Trophoblast cell (in vitro differentiated cells and primary cell): ENCODE results near the gene PRPH2.
A peak's percentile ranks its signal among the peaks of the same experiment; 100 is the strongest.

Source experiments
- DNase-seq, 2 donors: peaks; one replicate each; pipeline ENCODE4 v3.0.0-alpha.2; 2016
- H2AFZ ChIP-seq: 2 replicates; pipeline ENCODE4 v1.6.1; 2013; ENCODE audit warnings: low read length, moderate library complexity, mild to moderate bottlenecking; ENCODE audit not compliant: insufficient read depth, poor library complexity
- H2AK5ac ChIP-seq: 2 replicates; pipeline ENCODE4 v1.6.1; 2013; ENCODE audit warnings: mild to moderate bottlenecking, low read length
- H2BK120ac ChIP-seq: 2 replicates; pipeline ENCODE4 v1.6.1; 2013; ENCODE audit warnings: low read length, mild to moderate bottlenecking, moderate library complexity; ENCODE audit not compliant: insufficient read depth, poor library complexity
- H2BK12ac ChIP-seq: 2 replicates; pipeline ENCODE4 v1.6.1; 2013; ENCODE audit warnings: mild to moderate bottlenecking, low read length, moderate library complexity
- H2BK5ac ChIP-seq: 2 replicates; pipeline ENCODE4 v1.6.1; 2013; ENCODE audit warnings: low read length, low read depth, moderate library complexity, mild to moderate bottlenecking; ENCODE audit not compliant: poor library complexity
- H3K14ac ChIP-seq: 2 replicates; pipeline ENCODE4 v1.6.1; 2013; ENCODE audit warnings: mild to moderate bottlenecking, low read length
- H3K18ac ChIP-seq: 2 replicates; pipeline ENCODE4 v1.6.1; 2013; ENCODE audit warnings: mild to moderate bottlenecking, low read length
- H3K23ac ChIP-seq: 2 replicates; pipeline ENCODE4 v1.6.1; 2013; ENCODE audit warnings: low read length
- H3K27ac ChIP-seq: 2 replicates; pipeline ENCODE4 v1.5.1; 2013; ENCODE audit warnings: low read depth, mild to moderate bottlenecking, inconsistent platforms, low read length, moderate library complexity
- H3K27me3 ChIP-seq: 2 replicates; pipeline ENCODE4 v1.6.1; 2013; ENCODE audit warnings: inconsistent platforms, mild to moderate bottlenecking, low read length, moderate library complexity; ENCODE audit not compliant: insufficient read depth
- H3K36me3 ChIP-seq, 2 experiments: 1 replicate in 1 of 2; 2 replicates in 1 of 2; pipeline ENCODE4 v1.6.1; 2013; ENCODE audit warnings: low read length in 2 of 2, mild to moderate bottlenecking in 2 of 2, moderate library complexity in 1 of 2; ENCODE audit not compliant: insufficient read depth in 2 of 2, control insufficient read depth in 1 of 2
- H3K4ac ChIP-seq: 2 replicates; pipeline ENCODE4 v1.6.1; 2013; ENCODE audit warnings: low read depth, mild to moderate bottlenecking, low read length, moderate library complexity
- H3K4me1 ChIP-seq, 2 experiments: 1 replicate in 1 of 2; 2 replicates in 1 of 2; pipeline ENCODE4 v1.6.1; 2013; ENCODE audit warnings: low read length in 2 of 2, mild to moderate bottlenecking in 2 of 2, moderate library complexity in 1 of 2; ENCODE audit not compliant: insufficient read depth in 2 of 2, control insufficient read depth in 1 of 2
- H3K4me2 ChIP-seq: 2 replicates; pipeline ENCODE4 v1.6.1; 2013; ENCODE audit warnings: inconsistent platforms, mild to moderate bottlenecking, low read length, moderate library complexity
- H3K4me3 ChIP-seq: 2 replicates; pipeline ENCODE4 v1.5.1; 2013; ENCODE audit warnings: mild to moderate bottlenecking, low read depth, low read length, inconsistent platforms
- H3K79me1 ChIP-seq: one replicate; pipeline ENCODE4 v1.6.1; 2013; ENCODE audit warnings: low read length
- H3K79me2 ChIP-seq: 2 replicates; pipeline ENCODE4 v1.6.1; 2013; ENCODE audit warnings: low read length, mild to moderate bottlenecking; ENCODE audit not compliant: control insufficient read depth, insufficient read depth, poor library complexity
- H3K9ac ChIP-seq: 2 replicates; pipeline ENCODE4 v1.6.1; 2013; ENCODE audit warnings: mild to moderate bottlenecking, low read length
- H3K9me3 ChIP-seq: 2 replicates; pipeline ENCODE4 v1.6.1; 2013; ENCODE audit warnings: low read depth, mild to moderate bottlenecking, control low read depth, inconsistent platforms, low read length; ENCODE audit not compliant: insufficient read depth
- H4K12ac ChIP-seq: 2 replicates; pipeline ENCODE4 v1.6.1; 2013; ENCODE audit warnings: low read depth, mild to moderate bottlenecking, low read length, moderate library complexity
- H4K8ac ChIP-seq: 2 replicates; pipeline ENCODE4 v1.6.1; 2013; ENCODE audit warnings: low read depth, mild to moderate bottlenecking, low read length, moderate library complexity
- H4K91ac ChIP-seq: one replicate; pipeline ENCODE4 v1.6.1; 2013; ENCODE audit warnings: low read depth, mild to moderate bottlenecking, low read length, moderate library complexity
- WGBS: extraction: QIAGEN DNeasy Blood & Tissue Kit; methylation state at CpG from one replicate; pipeline ENCODE4 v1.1.7; 2013; ENCODE audit warnings: missing lambda C conversion rate; ENCODE audit not compliant: insufficient read length, insufficient coverage; ENCODE audit errors: extremely low coverage; 5-methylcytosine and 5-hydroxymethylcytosine counted together

The PRPH2 gene

GRCh38 chr6:42720739-42721138 lies 1.7 kb downstream of the PRPH2 start:
- WGBS = no CpG with 5 or more reads among the region's 8 CpGs
- H3K79me1 ChIP-seq = no peaks in the 10 kb centered on the region
- H2AK5ac ChIP-seq = no peak overlapping the region
- no peak overlapping the region for H4K91ac ChIP-seq
- no peak overlapping the region for H3K18ac ChIP-seq
- H3K4me1 ChIP-seq = no peaks in the 10 kb centered on the region
- peaks cover 3% of the 10 kb centered on the region for H3K9me3 ChIP-seq
- no peak overlapping the region for H3K4me3 ChIP-seq
- no peak overlapping the region for H2BK12ac ChIP-seq
- no peak overlapping the region for H3K27ac ChIP-seq
- H2AFZ ChIP-seq = no peak overlapping the region
- H3K9ac ChIP-seq = no peak overlapping the region
- H4K12ac ChIP-seq = no peak overlapping the region
- no peaks in the 10 kb centered on the region for H3K27me3 ChIP-seq
- DNase-seq = peak in 1 of 2 donors; percentile 30
- no peak overlapping the region for H2BK120ac ChIP-seq
- H4K8ac ChIP-seq = no peak overlapping the region
- H3K14ac ChIP-seq = no peak overlapping the region
- H3K4me2 ChIP-seq = no peak overlapping the region
- no peak overlapping the region for H3K23ac ChIP-seq
- H3K36me3 ChIP-seq = no peaks in the 10 kb centered on the region
- H2BK5ac ChIP-seq = no peak overlapping the region
- H3K79me2 ChIP-seq = no peaks in the 10 kb centered on the region
- H3K4ac ChIP-seq = no peak overlapping the region

GRCh38 chr6:42715871-42716270 lies 6.5 kb downstream of the PRPH2 start:
- WGBS = no CpG with 5 or more reads among the region's 4 CpGs
- Histone ChIP-seq H3K27ac (no peak overlapping the region), H3K79me1 (no peaks in the 10 kb centered on the region), H2AFZ (no peak overlapping the region), H3K23ac (no peak overlapping the region), H4K8ac (no peak overlapping the region), H3K4me1 (no peaks in the 10 kb centered on the region), H3K9ac (no peak overlapping the region), H2BK5ac (no peak overlapping the region), H2BK12ac (peak overlapping the region; percentile 34), H3K4me2 (no peak overlapping the region), H3K14ac (no peak overlapping the region), H3K4me3 (no peak overlapping the region), H3K4ac (no peak overlapping the region), H2BK120ac (no peak overlapping the region), H4K91ac (no peak overlapping the region), H3K18ac (no peak overlapping the region), H3K36me3 (no peaks in the 10 kb centered on the region), H3K9me3 (peaks cover 4% of the 10 kb centered on the region), H2AK5ac (no peak overlapping the region), H4K12ac (no peak overlapping the region), H3K79me2 (no peaks in the 10 kb centered on the region), H3K27me3 (no peaks in the 10 kb centered on the region)
- no peak for DNase-seq

- no peak overlapping the region for H3K27ac ChIP-seq
- H3K27me3 ChIP-seq = no peaks in the 10 kb centered on the region
- H2BK5ac ChIP-seq = no peak overlapping the region
- no peak overlapping the region for H4K91ac ChIP-seq
- H3K18ac ChIP-seq = no peak overlapping the region
- H4K12ac ChIP-seq = no peak overlapping the region
- H2AK5ac ChIP-seq = no peak overlapping the region
- no peak overlapping the region for H2AFZ ChIP-seq
- H3K79me2 ChIP-seq = no peaks in the 10 kb centered on the region
- H2BK12ac ChIP-seq = no peak overlapping the region
- WGBS = no CpG with 5 or more reads among the region's 4 CpGs
- no peaks in the 10 kb centered on the region for H3K36me3 ChIP-seq
- H4K8ac ChIP-seq = no peak overlapping the region
- no peak overlapping the region for H3K4ac ChIP-seq
- no peaks in the 10 kb centered on the region for H3K79me1 ChIP-seq
- DNase-seq = no peak
- no peak overlapping the region for H3K9ac ChIP-seq
- H3K9me3 ChIP-seq = peaks cover 4% of the 10 kb centered on the region
- H2BK120ac ChIP-seq = no peak overlapping the region
- H3K23ac ChIP-seq = no peak overlapping the region
- no peaks in the 10 kb centered on the region for H3K4me1 ChIP-seq
- no peak overlapping the region for H3K4me3 ChIP-seq
- H3K14ac ChIP-seq = no peak overlapping the region
- no peak overlapping the region for H3K4me2 ChIP-seq
These were observed 8.2 kb downstream of the PRPH2 start for GRCh38 chr6:42714098-42714761.

- H3K27me3 ChIP-seq = no peaks in the 10 kb centered on the region
- H2BK12ac ChIP-seq = no peak overlapping the region
- no peaks in the 10 kb centered on the region for H3K79me2 ChIP-seq
- no peak overlapping the region for H4K8ac ChIP-seq
- no peak overlapping the region for H3K4ac ChIP-seq
- H3K4me2 ChIP-seq = no peak overlapping the region
- H3K9me3 ChIP-seq = peaks cover 4% of the 10 kb centered on the region
- no peak overlapping the region for H4K91ac ChIP-seq
- H2BK5ac ChIP-seq = no peak overlapping the region
- no CpG with 5 or more reads among the region's 5 CpGs for WGBS
- no peak overlapping the region for H2AFZ ChIP-seq
- H2BK120ac ChIP-seq = no peak overlapping the region
- H3K9ac ChIP-seq = no peak overlapping the region
- no peaks in the 10 kb centered on the region for H3K4me1 ChIP-seq
- no peak overlapping the region for H3K4me3 ChIP-seq
- H3K23ac ChIP-seq = no peak overlapping the region
- no peak overlapping the region for H3K27ac ChIP-seq
- no peaks in the 10 kb centered on the region for H3K79me1 ChIP-seq
- DNase-seq = no peak
- H3K36me3 ChIP-seq = no peaks in the 10 kb centered on the region
- H3K14ac ChIP-seq = no peak overlapping the region
- H3K18ac ChIP-seq = no peak overlapping the region
- H2AK5ac ChIP-seq = no peak overlapping the region
- no peak overlapping the region for H4K12ac ChIP-seq
These were observed 10.5 kb downstream of the PRPH2 start for GRCh38 chr6:42711930-42712329.
